GOT3 (cell line): Measurements from ENCODE around the gene BBS9.
"Not testable (repeated sequence)": the region's sequence is repeated elsewhere in the genome, so short reads cannot be mapped to it uniquely, and the experiment has no call there.

Experiments
- DNase-seq: peaks from one replicate; lab custom pipeline; 2025; ENCODE audit warnings: mixed read lengths; lab: John Stamatoyannopoulos, UW

The BBS9 gene

GRCh38 chr7:33196221-33196620 is 66.9 kb downstream of the BBS9 start:
- no peak for DNase-seq

- no peak for DNase-seq
Observed at GRCh38 chr7:33200282-33200681, 70.9 kb downstream of the BBS9 start.

- DNase-seq = no peak
Observed at GRCh38 chr7:33201821-33202220, 72.5 kb downstream of the BBS9 start.

GRCh38 chr7:33210958-33211357 is 81.6 kb downstream of the BBS9 start:
- DNase-seq = no peak

- DNase-seq = no peak
Observed at GRCh38 chr7:33212144-33212543, 82.8 kb downstream of the BBS9 start.

GRCh38 chr7:33215992-33216391 is 86.6 kb downstream of the BBS9 start:
- no peak for DNase-seq

GRCh38 chr7:33217595-33217994 is 88.2 kb downstream of the BBS9 start:
- no peak for DNase-seq

- DNase-seq = not testable (repeated sequence)
Observed at GRCh38 chr7:33218841-33219535, 89.6 kb downstream of the BBS9 start.

GRCh38 chr7:33220231-33220630 is 90.9 kb downstream of the BBS9 start:
- no peak for DNase-seq

- DNase-seq = no peak
Observed at GRCh38 chr7:33221390-33221789, 92.0 kb downstream of the BBS9 start.

- no peak for DNase-seq
Observed at GRCh38 chr7:33232632-33233145, 103.3 kb downstream of the BBS9 start.

- DNase-seq = no peak
Observed at GRCh38 chr7:33233659-33234058, 104.3 kb downstream of the BBS9 start.

GRCh38 chr7:33237036-33237435 is 107.7 kb downstream of the BBS9 start:
- DNase-seq = no peak

- no peak for DNase-seq
Observed at GRCh38 chr7:33243319-33243881, 114.0 kb downstream of the BBS9 start.

- no peak for DNase-seq
Observed at GRCh38 chr7:33248671-33249070, 119.3 kb downstream of the BBS9 start.

- DNase-seq = no peak
Observed at GRCh38 chr7:33250421-33250871, 121.1 kb downstream of the BBS9 start.

- no peak for DNase-seq
Observed at GRCh38 chr7:33251301-33251700, 121.9 kb downstream of the BBS9 start.

GRCh38 chr7:33258491-33258951 is 129.2 kb downstream of the BBS9 start:
- no peak for DNase-seq

- DNase-seq = no peak
Observed at GRCh38 chr7:33261585-33261984, 132.2 kb downstream of the BBS9 start.

- DNase-seq = no peak
Observed at GRCh38 chr7:33262476-33262875, 133.1 kb downstream of the BBS9 start.

GRCh38 chr7:33271839-33272371 is 142.5 kb downstream of the BBS9 start:
- not testable (repeated sequence) for DNase-seq

GRCh38 chr7:33273356-33273755 is 144.0 kb downstream of the BBS9 start:
- DNase-seq = no peak

GRCh38 chr7:33276325-33276724 is 147.0 kb downstream of the BBS9 start:
- DNase-seq = no peak
